Fibroblast of lung (primary cell): Measurements from ENCODE around the gene SPINDOC.

ENCODE experiments used
- EZH2 ChIP-seq: IDR thresholded peaks from 2 replicates; pipeline ENCODE4 v1.5.1; 2012; ENCODE audit warnings: low read length, control low read depth, mild to moderate bottlenecking; ENCODE audit errors: missing control alignments
- TF ChIP-seq, protein P1 (sequence below), 2 donors: IDR thresholded peaks in 1 of 2; conservative IDR thresholded peaks in 1 of 2; 1 replicate in 1 of 2; 2 replicates in 1 of 2; pipeline ENCODE4 v1.5.1; 2011 to 2012; ENCODE audit warnings: low read length in 2 of 2, control low read depth in 1 of 2, inconsistent platforms in 1 of 2, low read depth in 1 of 2, mild to moderate bottlenecking in 1 of 2

DNA sequence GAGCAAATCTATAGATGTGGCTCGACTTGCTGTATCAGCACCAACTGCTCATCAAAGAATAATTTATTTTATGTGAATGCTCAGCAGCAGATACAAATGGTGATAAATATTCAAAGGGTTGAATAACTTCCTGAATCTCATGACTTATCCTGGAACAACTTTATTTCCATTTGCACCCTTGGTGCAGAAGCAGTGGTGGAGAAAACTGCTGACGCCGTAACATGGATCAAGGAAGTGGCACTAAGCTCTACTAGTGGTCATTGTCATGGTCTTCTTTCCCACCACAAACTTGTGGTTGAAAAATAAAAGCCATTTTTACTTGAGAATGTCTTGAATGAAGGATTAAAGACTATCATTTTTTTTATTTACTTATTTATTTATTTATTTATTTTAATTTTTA is 40.2 kb downstream of the SPINDOC start:
- TF ChIP-seq, protein P1, sequence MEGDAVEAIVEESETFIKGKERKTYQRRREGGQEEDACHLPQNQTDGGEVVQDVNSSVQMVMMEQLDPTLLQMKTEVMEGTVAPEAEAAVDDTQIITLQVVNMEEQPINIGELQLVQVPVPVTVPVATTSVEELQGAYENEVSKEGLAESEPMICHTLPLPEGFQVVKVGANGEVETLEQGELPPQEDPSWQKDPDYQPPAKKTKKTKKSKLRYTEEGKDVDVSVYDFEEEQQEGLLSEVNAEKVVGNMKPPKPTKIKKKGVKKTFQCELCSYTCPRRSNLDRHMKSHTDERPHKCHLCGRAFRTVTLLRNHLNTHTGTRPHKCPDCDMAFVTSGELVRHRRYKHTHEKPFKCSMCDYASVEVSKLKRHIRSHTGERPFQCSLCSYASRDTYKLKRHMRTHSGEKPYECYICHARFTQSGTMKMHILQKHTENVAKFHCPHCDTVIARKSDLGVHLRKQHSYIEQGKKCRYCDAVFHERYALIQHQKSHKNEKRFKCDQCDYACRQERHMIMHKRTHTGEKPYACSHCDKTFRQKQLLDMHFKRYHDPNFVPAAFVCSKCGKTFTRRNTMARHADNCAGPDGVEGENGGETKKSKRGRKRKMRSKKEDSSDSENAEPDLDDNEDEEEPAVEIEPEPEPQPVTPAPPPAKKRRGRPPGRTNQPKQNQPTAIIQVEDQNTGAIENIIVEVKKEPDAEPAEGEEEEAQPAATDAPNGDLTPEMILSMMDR (conservative IDR thresholded peaks at IDR 0.05 in 1 of 2, IDR thresholded peaks at IDR 0.05 in 1 of 2; ENCODE audit: low read depth in 1 of 2, low read length in 2 of 2), result no peak
- no peak for TF ChIP-seq EZH2
